A549 (cell line): ENCODE results near the gene GNG7. TPM values are rescaled to one million over a fixed set of nuclear protein-coding genes. Genes with fewer than 3 reads are reported as not detected.

Experiments
- ATAC-seq, 2 experiments: fragments of 200-7000 bp in 1 of 2; fragments of >200 bp in 1 of 2; cut with Nextera tagmentation in 1 of 2; cut with Tn5 transposase in 1 of 2; 3 replicates each; pipeline versions ENCODE4 v1.8.0 to v1.9.1; 2018 to 2020; ENCODE audit warnings: mild to moderate bottlenecking in 1 of 2, moderate library complexity in 1 of 2
- CTCF ChIA-PET: fragments of 300-600 bp; sonication (Branson Sonifier 250); formaldehyde crosslinking; extraction: SDS; loops from one replicate; lab custom pipeline; 2021; ENCODE audit warnings: antibody characterized with exemption, inconsistent platforms; lab: Yijun Ruan, JAX
- POLR2A ChIA-PET: fragments of 350-600 bp; formaldehyde crosslinking; extraction: SDS; loops from one replicate; lab custom pipeline; 2021; ENCODE audit warnings: antibody characterized with exemption, inconsistent platforms; lab: Yijun Ruan, JAX
- DNase-seq, 2 experiments: peaks; one replicate each; pipeline versions ENCODE4 v3.0.0 to v3.0.0-alpha.2; 2011 to 2016; ENCODE audit warnings: low read depth in 1 of 2, low spot score in 1 of 2
- FAIRE-seq: peaks from 2 replicates; lab custom pipeline; 2011; peaks lifted over from hg19 to GRCh38; lab: Jason Lieb, UNC
- H3K27ac ChIP-seq, 2 experiments: fragments of >200 bp; sonication (Bioruptor Twin); formaldehyde crosslinking; 3 replicates each; pipeline ENCODE4 v1.5.1; 2016 to 2017
- H3K4me1 ChIP-seq: fragments of >200 bp; sonication (Bioruptor Twin); formaldehyde crosslinking; 3 replicates; pipeline ENCODE4 v1.6.1; 2016
- H3K4me2 ChIP-seq: fragments of >200 bp; sonication (Bioruptor Twin); formaldehyde crosslinking; 3 replicates; pipeline ENCODE4 v1.6.1; 2016
- H3K4me3 ChIP-seq: fragments of >200 bp; sonication (Bioruptor Twin); formaldehyde crosslinking; 3 replicates; pipeline ENCODE4 v1.5.1; 2016
- H3K9me3 ChIP-seq: fragments of >200 bp; sonication (Bioruptor Twin); formaldehyde crosslinking; 3 replicates; pipeline ENCODE4 v1.6.1; 2016
- CHD2 ChIP-seq: fragments of 150-350 bp; IDR thresholded peaks from 2 replicates; pipeline ENCODE4 v1.6.1; 2014; ENCODE audit warnings: low read length; ENCODE audit not compliant: partially characterized antibody
- CHD4 ChIP-seq: fragments of 200-600 bp; sonication (generic); IDR thresholded peaks from 2 replicates; pipeline ENCODE4 v1.6.1; 2016; ENCODE audit warnings: antibody characterized with exemption, mild to moderate bottlenecking, borderline replicate concordance
- CTCF ChIP-seq: fragments of >200 bp; sonication (Bioruptor Twin); formaldehyde crosslinking; IDR thresholded peaks from 3 replicates; pipeline ENCODE4 v1.5.1; 2016
- EHF ChIP-seq: fragments of 250-450 bp; sonication (Bioruptor Pico); IDR thresholded peaks from 2 replicates; pipeline ENCODE4 v1.5.0; 2020; ENCODE audit warnings: mild to moderate bottlenecking
- EP300 ChIP-seq, 2 experiments: fragments of >200 bp; sonication (Bioruptor Twin); formaldehyde crosslinking; IDR thresholded peaks; 2 replicates in 1 of 2; 3 replicates in 1 of 2; pipeline ENCODE4 v1.6.1; 2016 to 2017
- FOSB ChIP-seq: fragments of 250-450 bp; sonication (Bioruptor Pico); IDR thresholded peaks from 2 replicates; pipeline ENCODE4 v1.5.0; 2020; ENCODE audit warnings: mild to moderate bottlenecking, moderate library complexity
- FOSL2 ChIP-seq, 2 experiments: fragments of 450-650 bp in 1 of 2; fragments of >200 bp in 1 of 2; sonication (Bioruptor Twin) in 1 of 2; formaldehyde crosslinking; IDR thresholded peaks; 2 replicates each; pipeline versions ENCODE4 v1.5.0 to v1.6.1; 2016 to 2020; ENCODE audit warnings: mild to moderate bottlenecking in 1 of 2, moderate library complexity in 1 of 2
- GATA3 ChIP-seq: IDR thresholded peaks from 2 replicates; pipeline ENCODE4 v1.6.1; 2012; ENCODE audit warnings: borderline replicate concordance
- HEYL ChIP-seq: fragments of 250-450 bp; sonication (Bioruptor Pico); IDR thresholded peaks from 2 replicates; pipeline ENCODE4 v1.8.0; 2021; ENCODE audit warnings: mild to moderate bottlenecking, moderate library complexity
- HOXA7 ChIP-seq: fragments of 250-450 bp; sonication (Bioruptor Pico); IDR thresholded peaks from 2 replicates; pipeline ENCODE4 v1.5.0; 2020; ENCODE audit warnings: mild to moderate bottlenecking, moderate library complexity
- HOXB13 ChIP-seq: fragments of 250-450 bp; sonication (Bioruptor Pico); IDR thresholded peaks from 2 replicates; pipeline ENCODE4 v1.5.0; 2020; ENCODE audit warnings: low read depth, mild to moderate bottlenecking, moderate library complexity
- HOXB5 ChIP-seq: fragments of 250-450 bp; sonication (Bioruptor Pico); IDR thresholded peaks from 2 replicates; pipeline ENCODE4 v1.5.0; 2020; ENCODE audit warnings: mild to moderate bottlenecking, moderate library complexity
- JUN ChIP-seq, 2 experiments: fragments of >200 bp; sonication (Bioruptor Twin); formaldehyde crosslinking; IDR thresholded peaks; 2 replicates in 1 of 2; 3 replicates in 1 of 2; pipeline ENCODE4 v1.6.1; 2016 to 2017
- KDM1A ChIP-seq: fragments of 200-600 bp; sonication (generic); IDR thresholded peaks from 2 replicates; pipeline ENCODE4 v1.6.1; 2016; ENCODE audit warnings: low read depth, mild to moderate bottlenecking
- KDM5A ChIP-seq: fragments of 200-600 bp; sonication (generic); IDR thresholded peaks from 2 replicates; pipeline ENCODE4 v1.6.1; 2016; ENCODE audit warnings: antibody characterized with exemption, mild to moderate bottlenecking
- MAFK ChIP-seq: fragments of 450-650 bp; IDR thresholded peaks from 2 replicates; pipeline ENCODE4 v1.6.1; 2014; ENCODE audit not compliant: partially characterized antibody
- MYC ChIP-seq: IDR thresholded peaks from 2 replicates; pipeline ENCODE4 v1.6.1; 2012; ENCODE audit warnings: mild to moderate bottlenecking, inconsistent platforms, low read length, improper control_type of control experiment, borderline replicate concordance
- NFE2L2 ChIP-seq: fragments of 150-350 bp; conservative IDR thresholded peaks from 2 replicates; pipeline ENCODE4 v1.6.1; 2014; ENCODE audit warnings: low read length
- NPAS2 ChIP-seq: fragments of 250-450 bp; sonication (Bioruptor Pico); IDR thresholded peaks from 2 replicates; pipeline ENCODE4 v1.8.0; 2022; ENCODE audit warnings: mild to moderate bottlenecking, moderate library complexity, borderline replicate concordance
- NR3C1 ChIP-seq: fragments of >200 bp; sonication (Bioruptor Twin); formaldehyde crosslinking; IDR thresholded peaks from 3 replicates; pipeline ENCODE4 v1.6.1; 2017
- POLR2AphosphoS2 ChIP-seq: conservative IDR thresholded peaks from 2 replicates; pipeline ENCODE4 v1.6.1; 2012; ENCODE audit warnings: low read length, improper control_type of control experiment, inconsistent platforms
- RARB ChIP-seq: fragments of 250-450 bp; sonication (Bioruptor Pico); IDR thresholded peaks from 2 replicates; pipeline ENCODE4 v1.8.0; 2021; ENCODE audit warnings: mild to moderate bottlenecking, moderate library complexity
- TFCP2L1 ChIP-seq: fragments of 250-450 bp; sonication (Bioruptor Pico); IDR thresholded peaks from 2 replicates; pipeline ENCODE4 v1.5.0; 2021; ENCODE audit warnings: mild to moderate bottlenecking
- ZFP36 ChIP-seq: fragments of 450-650 bp; IDR thresholded peaks from 2 replicates; pipeline ENCODE4 v1.6.1; 2014; ENCODE audit warnings: borderline replicate concordance; ENCODE audit not compliant: partially characterized antibody
- ZSCAN20 ChIP-seq: fragments of 250-450 bp; sonication (Bioruptor Pico); IDR thresholded peaks from 2 replicates; pipeline ENCODE4 v1.8.0; 2022; ENCODE audit warnings: mild to moderate bottlenecking, moderate library complexity
- WGBS: methylation state at CpG from one replicate; pipeline ENCODE4 v1.1.6; 2017; ENCODE audit errors: missing lambda C conversion rate; 5-methylcytosine and 5-hydroxymethylcytosine counted together
- polyA plus RNA-seq, 4 experiments: library from polyadenylated mRNA; depleted of rRNA in 3 of 4; stranded (reverse); fragments of >200 nt; fragmentation: RNase III in 1 of 4; extraction: RNeasy Plus Mini Kit Qiagen cat#74134 plus additional on column Dnase treatment in 1 of 4; gene quantifications; 2 replicates in 3 of 4; 3 replicates in 1 of 4; pipeline ENCODE4 v1.2.3, GENCODE V29; 2011 to 2017
- TF ChIP-seq, protein P1 (sequence below): IDR thresholded peaks from 2 replicates; pipeline ENCODE4 v1.6.1; 2012
- TF ChIP-seq, protein P2 (sequence below): fragments of 250-450 bp; sonication (Bioruptor Pico); IDR thresholded peaks from 2 replicates; pipeline ENCODE4 v1.5.0; 2020; ENCODE audit warnings: low read depth, mild to moderate bottlenecking, moderate library complexity

The GNG7 gene
- polyA plus RNA-seq, 2 of the 4 experiments (the other 2 are of a cell fraction) = 0.06 to 0.08 TPM

DNA sequence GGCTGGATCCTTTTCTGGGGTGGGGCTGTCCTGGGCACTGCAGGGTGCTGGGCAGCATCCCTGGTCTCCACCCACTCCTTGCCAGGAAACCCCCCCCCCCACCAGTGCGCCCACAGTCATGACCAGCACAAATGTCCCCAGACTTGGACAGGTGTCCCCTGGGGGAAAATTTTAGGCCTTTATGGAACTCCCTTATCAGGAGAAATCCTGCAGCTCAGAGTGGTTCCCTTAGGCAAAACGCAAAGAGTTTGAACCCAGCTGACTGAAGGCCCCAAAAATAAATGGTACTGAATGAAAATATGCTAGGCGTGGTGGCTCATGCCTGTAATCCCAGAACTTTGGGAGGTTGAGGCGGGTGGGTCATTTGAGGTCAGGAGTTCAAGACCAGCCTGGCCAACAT, 174.8 kb downstream of the GNG7 start:
- POLR2A ChIA-PET = interaction anchor here (2.6 kb wide), 1 partner anchor 52 kb away, joined by 11 read pairs; the partner anchor contains the start of gene GADD45B
- no peak for DNase-seq

DNA sequence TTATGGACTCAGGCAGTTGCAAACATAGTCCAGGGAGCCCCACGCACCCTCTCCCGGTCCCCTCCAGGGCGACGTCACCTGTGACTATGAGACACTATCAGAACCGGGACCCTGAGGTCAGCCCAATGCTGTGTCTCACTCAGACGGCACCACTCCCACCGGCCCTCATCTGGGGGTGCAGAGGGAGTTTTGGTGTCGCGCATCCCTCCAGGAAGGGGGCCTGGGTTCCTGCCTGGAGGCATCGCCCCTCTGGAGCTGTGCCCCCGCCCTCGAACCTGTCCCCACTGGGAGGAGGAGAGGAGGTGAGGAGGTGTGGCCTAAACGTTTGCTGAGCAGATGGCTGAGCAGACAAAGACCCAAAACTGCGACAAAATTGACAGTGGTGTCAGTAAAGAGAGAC, 175.3 kb downstream of the GNG7 start:
- FAIRE-seq (no peak), ATAC-seq (no peak), DNase-seq (no peak)
- ChIA-PET CTCF (no interaction called here), POLR2A (interaction anchor here (2.6 kb wide), 1 partner anchor 51 kb away, joined by 11 read pairs; the partner anchor contains the start of gene GADD45B)
- H3K9me3 ChIP-seq = no peaks in the 10 kb centered on the region
- no peak overlapping the region for H3K4me3 ChIP-seq
- 74% methylated on average over 11 of the region's 14 CpGs for WGBS
- H3K4me2 ChIP-seq = no peak overlapping the region
- TF ChIP-seq EHF = no peak
- TF ChIP-seq NR3C1 = no peak
- no peak for TF ChIP-seq MYC
- TF ChIP-seq KDM1A = no peak
- no peak for TF ChIP-seq NFE2L2
- no peak for TF ChIP-seq MAFK
- TF ChIP-seq FOSL2 (IDR thresholded peaks at IDR 0.05) = no peak
- no peak for TF ChIP-seq FOSL2 (CRISPR knock-in tag; IDR thresholded peaks at IDR 0.05)
- TF ChIP-seq POLR2AphosphoS2 = no peak
- no peak for TF ChIP-seq GATA3
- no peak for TF ChIP-seq KDM5A
- no peak for TF ChIP-seq ZFP36
- TF ChIP-seq, protein P1, sequence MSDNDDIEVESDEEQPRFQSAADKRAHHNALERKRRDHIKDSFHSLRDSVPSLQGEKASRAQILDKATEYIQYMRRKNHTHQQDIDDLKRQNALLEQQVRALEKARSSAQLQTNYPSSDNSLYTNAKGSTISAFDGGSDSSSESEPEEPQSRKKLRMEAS = no peak
- no peak for TF ChIP-seq HOXA7 (CRISPR knock-in tag)
- TF ChIP-seq CHD4 = no peak
- no peak for TF ChIP-seq JUN (IDR thresholded peaks at IDR 0.05)
- TF ChIP-seq FOSB (CRISPR knock-in tag) = no peak
- no peak for TF ChIP-seq HOXB13
- TF ChIP-seq, protein P2, sequence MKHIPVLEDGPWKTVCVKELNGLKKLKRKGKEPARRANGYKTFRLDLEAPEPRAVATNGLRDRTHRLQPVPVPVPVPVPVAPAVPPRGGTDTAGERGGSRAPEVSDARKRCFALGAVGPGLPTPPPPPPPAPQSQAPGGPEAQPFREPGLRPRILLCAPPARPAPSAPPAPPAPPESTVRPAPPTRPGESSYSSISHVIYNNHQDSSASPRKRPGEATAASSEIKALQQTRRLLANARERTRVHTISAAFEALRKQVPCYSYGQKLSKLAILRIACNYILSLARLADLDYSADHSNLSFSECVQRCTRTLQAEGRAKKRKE (CRISPR knock-in tag) = no peak
- TF ChIP-seq HEYL (CRISPR knock-in tag) = no peak
- peaks cover 59% of the 10 kb centered on the region for H3K4me1 ChIP-seq
- H3K27ac ChIP-seq = peak overlapping the region; percentile 89 to 94

More for the DNA sequence above, 174.8 kb downstream of the GNG7 start:
- CTCF ChIA-PET = interaction anchor here (3.4 kb wide), 1 partner anchor 14 kb away, joined by 16 read pairs; no protein-coding TSS in a partner anchor
- peak overlapping the region; percentile 89 to 94 for H3K27ac ChIP-seq
- ATAC-seq (no peak), FAIRE-seq (no peak)
- TF ChIP-seq FOSB (CRISPR knock-in tag) = no peak
- no peak for TF ChIP-seq ZSCAN20
- TF ChIP-seq HOXB13 = no peak
- no peak for TF ChIP-seq TFCP2L1
- no peak for TF ChIP-seq RARB
- TF ChIP-seq NPAS2 = no peak
- TF ChIP-seq JUN (IDR thresholded peaks at IDR 0.05) = no peak
- no peak for TF ChIP-seq CHD2
- TF ChIP-seq POLR2AphosphoS2 = no peak
- no peak for TF ChIP-seq CTCF
- TF ChIP-seq EP300 (IDR thresholded peaks at IDR 0.05) = no peak
- no peak for TF ChIP-seq FOSL2 (IDR thresholded peaks at IDR 0.05)
- no peak for TF ChIP-seq FOSL2 (CRISPR knock-in tag; IDR thresholded peaks at IDR 0.05)
- TF ChIP-seq HOXB5 (CRISPR knock-in tag) = no peak
- no peak overlapping the region for H3K4me2 ChIP-seq
- no peaks in the 10 kb centered on the region for H3K9me3 ChIP-seq
- WGBS = 85% methylated on average over 4 of the region's 4 CpGs
- H3K4me3 ChIP-seq = no peak overlapping the region
- H3K4me1 ChIP-seq = peaks cover 64% of the 10 kb centered on the region
